Ovary (tissue), 3 donors: ENCODE measurements around the gene TSPAN1.

ENCODE experiments used
- EP300 ChIP-seq: sonication (generic); formaldehyde crosslinking; IDR thresholded peaks from one replicate; pipeline ENCODE4 v1.6.1; 2017; ENCODE audit warnings: antibody characterized with exemption
- TF ChIP-seq, protein P1 (sequence below), 3 donors: fragments of 450-650 bp in 2 of 3; fragments of 200-600 bp in 1 of 3; IDR thresholded peaks; one replicate each; pipeline versions ENCODE4 v1.5.1 to v1.8.0; 2016 to 2022; ENCODE audit warnings: antibody characterized with exemption in 3 of 3, mild to moderate bottlenecking in 1 of 3
- donor health status: DM: no; HTN: no; CAD: no.

DNA sequence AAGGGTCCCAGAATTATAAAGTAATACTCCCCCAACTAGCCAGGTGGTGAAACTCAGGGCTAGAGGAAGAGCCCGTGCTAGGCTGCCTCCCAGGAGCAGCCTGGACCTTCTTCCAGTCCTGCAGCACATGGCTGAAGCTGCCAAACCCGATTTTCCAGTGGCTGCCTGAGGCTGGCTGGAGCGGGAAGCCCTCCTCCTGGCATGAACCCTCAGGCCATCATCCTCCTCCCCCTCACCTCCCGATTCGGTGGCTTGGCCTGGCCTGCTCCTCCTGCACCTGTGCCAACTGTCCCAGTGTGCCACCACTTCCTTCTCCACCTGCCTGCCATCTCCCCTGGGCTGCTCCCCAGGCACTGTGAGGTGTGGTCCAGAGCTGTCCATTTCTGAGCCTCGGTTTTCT is 3.0 kb upstream of the TSPAN1 start:
- TF ChIP-seq, protein P1, sequence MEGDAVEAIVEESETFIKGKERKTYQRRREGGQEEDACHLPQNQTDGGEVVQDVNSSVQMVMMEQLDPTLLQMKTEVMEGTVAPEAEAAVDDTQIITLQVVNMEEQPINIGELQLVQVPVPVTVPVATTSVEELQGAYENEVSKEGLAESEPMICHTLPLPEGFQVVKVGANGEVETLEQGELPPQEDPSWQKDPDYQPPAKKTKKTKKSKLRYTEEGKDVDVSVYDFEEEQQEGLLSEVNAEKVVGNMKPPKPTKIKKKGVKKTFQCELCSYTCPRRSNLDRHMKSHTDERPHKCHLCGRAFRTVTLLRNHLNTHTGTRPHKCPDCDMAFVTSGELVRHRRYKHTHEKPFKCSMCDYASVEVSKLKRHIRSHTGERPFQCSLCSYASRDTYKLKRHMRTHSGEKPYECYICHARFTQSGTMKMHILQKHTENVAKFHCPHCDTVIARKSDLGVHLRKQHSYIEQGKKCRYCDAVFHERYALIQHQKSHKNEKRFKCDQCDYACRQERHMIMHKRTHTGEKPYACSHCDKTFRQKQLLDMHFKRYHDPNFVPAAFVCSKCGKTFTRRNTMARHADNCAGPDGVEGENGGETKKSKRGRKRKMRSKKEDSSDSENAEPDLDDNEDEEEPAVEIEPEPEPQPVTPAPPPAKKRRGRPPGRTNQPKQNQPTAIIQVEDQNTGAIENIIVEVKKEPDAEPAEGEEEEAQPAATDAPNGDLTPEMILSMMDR (IDR thresholded peaks at IDR 0.05): no peak
- no peak for TF ChIP-seq EP300
